ENCODE measurements around the gene ZCCHC13.

GRCh38 chrX:74277320-74277719 lies 26.7 kb upstream of the ZCCHC13 start:
- TF ChIP-seq CTCF (IDR thresholded peaks at IDR 0.05) (no peak), POLR2A (IDR thresholded peaks at IDR 0.05) (no peak), EP300 (IDR thresholded peaks at IDR 0.05) (no peak)

All from tibial nerve (tissue), 4 donors.